HG03439 (cell line): ENCODE results near the gene MTUS2.

Experiments
- ATAC-seq: cut with Tn5 transposase; IDR thresholded peaks from one replicate; pipeline ENCODE4 v1.9.1; 2021; ENCODE audit warnings: mild to moderate bottlenecking, moderate library complexity; ENCODE audit not compliant: unreplicated experiment

The MTUS2 gene

GRCh38 chr13:28856287-28856686 is 36.1 kb downstream of the MTUS2 start:
- ATAC-seq, result no peak

GRCh38 chr13:28859069-28859468 is 38.9 kb downstream of the MTUS2 start:
- no peak for ATAC-seq

DNA sequence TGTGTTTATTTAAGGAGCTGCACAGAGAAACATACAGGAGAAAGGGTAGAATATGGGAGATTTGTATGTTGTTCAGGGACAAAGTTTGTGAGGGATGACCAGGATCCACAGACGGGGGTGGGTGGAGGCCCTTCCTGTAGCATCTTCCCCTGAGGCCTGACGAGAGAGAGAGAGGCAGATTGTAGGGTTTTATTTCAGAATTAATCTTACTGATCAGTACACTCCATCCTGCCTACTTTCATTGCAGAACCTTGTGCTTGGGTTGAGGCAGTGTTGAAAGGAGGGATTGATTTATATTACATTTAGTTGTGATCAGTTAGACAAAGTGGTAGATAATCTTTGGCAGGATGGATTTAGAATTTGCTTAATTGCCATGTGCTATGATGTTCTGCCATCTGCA is 39.6 kb downstream of the MTUS2 start:
- ATAC-seq, result no peak

DNA sequence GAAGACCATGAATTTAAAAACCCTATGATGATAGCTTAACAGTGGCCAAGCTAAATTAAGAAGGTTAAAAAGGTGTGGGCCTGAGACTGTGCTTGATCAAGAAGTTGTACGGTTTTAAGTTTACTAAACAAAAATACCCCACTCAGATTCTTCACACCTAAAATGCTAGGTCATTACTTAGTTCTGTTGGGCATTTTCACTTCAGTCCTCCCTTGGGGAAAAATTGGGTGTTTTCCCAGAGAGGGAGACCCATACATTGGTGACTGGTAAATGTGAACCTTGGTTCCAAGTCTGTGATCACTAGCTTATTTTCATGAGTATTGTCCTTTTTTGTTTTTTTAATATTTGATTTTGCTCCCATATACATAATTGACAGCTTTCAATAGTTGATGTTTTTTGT is 44.4 kb downstream of the MTUS2 start:
- ATAC-seq, result no peak

DNA sequence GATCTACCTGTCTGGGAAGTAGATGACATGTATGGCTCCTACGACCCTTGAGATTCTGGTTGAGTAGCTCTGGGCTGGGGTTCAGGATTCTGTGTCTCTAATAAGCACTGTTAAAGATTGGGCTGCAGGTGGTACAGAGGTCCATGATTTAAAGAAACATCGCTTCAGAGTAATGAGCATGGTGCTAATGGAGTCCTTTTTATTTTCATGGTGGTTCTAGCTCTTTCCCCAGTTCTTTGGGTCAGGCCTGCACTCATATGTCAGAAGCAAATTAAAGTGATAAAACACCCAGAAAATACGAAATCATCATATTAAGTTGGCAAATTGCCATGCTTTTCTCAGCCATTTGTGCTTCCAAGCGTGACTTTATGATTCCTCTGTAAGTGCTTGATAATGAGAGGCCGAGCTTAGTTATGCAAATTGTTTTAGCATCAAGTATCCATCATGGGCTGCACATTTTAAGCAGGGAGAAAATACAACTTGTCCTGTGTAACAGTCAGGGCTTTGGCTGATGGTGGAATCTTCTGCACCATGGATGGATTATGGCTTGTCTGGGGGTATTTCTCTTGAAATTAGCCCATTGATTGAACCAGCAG is 45.1 kb downstream of the MTUS2 start:
- ATAC-seq, result no peak

DNA sequence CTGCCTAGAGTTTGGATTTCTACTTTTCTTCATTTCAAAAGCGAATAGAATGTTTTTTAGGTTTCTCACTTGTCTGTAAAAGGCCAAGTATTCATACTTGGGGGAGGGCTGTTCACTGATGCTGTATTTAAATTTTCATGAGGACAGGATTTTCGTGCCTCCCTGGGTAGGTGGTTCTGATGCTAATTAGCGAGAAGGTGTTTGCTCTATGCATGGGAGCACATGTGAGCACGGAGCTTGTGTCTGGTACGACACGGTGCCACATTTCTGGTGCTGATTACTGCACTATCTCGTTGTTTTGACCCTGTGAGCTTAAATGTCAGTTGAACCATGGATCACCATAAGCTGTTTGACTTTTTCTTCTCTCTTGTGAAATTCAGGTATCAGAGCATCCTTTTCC is 45.8 kb downstream of the MTUS2 start:
- no peak for ATAC-seq

DNA sequence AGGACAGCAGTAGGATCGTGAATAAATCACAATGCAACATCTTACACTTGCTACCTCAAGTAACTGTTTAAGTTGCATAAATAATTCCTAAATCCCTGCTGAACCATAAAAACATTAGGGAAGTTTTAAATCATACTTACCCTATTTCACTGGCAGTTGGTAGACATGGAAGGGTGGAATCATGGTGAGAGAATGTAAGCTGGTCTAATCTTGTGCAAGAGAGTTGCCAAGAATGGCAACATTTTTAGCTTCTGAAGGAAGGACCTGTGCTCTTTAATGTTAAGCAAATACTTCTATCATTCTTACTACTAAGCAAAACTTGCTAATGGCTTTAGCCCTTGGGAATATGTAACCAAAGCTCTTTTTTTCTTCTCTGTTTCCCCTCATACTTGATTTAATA is 46.8 kb downstream of the MTUS2 start:
- ATAC-seq, result no peak

- ATAC-seq, result no peak
Observed at GRCh38 chr13:28867564-28867963, 47.4 kb downstream of the MTUS2 start.

DNA sequence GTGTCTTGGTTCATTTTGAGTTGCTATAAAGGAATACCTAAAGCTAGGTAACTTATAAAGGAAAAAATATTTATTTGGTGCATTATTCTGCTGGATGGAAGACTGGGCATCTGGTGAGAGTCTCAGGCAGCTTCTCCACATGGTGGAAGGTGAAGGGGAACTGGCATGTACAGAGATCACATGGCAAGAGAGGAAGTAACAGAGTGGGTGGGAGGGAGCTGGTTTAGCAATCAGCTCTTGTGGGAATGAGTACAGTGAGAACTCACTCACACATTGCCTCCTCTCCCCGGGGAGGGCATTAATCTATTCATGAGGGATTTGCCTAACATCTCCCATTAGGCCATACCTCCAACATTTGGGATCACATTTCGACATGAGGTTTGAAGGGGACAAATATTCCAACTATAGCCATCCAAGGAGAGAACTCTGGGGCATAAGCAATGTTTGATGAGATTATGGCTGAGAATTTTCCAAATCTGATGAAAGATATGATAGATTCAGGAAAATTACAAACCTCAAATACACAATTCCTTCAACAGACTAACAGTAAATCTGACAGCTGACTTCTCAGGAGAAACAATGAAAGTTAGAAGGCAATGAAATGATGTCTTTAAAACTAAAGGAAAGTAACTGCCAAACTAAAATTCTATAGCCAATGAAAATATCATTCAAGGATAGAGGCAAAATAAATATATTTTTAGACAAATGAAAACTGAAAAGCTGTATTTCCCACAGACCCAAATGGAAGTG is 52.5 kb downstream of the MTUS2 start:
- no peak for ATAC-seq

DNA sequence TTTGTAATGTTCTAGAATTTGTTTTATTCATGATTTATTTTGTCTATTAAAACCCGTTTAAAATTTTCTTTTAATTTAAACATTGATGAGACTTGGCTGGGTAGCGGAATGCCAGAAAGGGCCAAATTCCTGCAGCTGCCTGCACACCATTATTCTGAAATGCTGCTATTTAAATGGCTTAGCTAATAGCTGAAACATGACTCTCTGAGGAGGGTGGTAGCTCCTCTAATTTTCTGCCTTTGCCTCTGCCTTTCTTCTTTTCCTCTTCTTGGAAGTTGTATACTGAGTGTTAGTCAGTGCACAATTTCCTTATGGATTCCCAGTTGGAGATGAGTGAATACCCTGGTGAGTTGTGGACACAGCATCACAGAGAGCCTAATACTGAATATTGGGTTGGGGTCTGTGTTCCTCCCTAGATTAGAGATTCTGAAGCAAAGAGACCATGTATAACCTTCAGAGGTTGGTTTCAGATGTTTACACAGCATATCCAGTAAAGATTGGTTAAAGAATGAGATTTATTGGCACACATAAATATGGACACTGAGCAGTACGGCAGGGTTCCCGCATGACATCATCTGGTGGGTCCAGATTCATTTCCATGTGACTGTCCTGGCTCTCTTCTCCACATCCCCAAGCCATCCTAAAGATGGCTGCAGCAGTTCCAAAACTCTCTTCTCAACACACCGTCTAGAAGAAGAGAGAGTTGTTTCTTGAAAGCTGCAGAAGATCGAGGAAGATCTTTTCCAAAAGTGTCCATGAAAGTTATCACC is 55.9 kb downstream of the MTUS2 start:
- ATAC-seq, result no peak

DNA sequence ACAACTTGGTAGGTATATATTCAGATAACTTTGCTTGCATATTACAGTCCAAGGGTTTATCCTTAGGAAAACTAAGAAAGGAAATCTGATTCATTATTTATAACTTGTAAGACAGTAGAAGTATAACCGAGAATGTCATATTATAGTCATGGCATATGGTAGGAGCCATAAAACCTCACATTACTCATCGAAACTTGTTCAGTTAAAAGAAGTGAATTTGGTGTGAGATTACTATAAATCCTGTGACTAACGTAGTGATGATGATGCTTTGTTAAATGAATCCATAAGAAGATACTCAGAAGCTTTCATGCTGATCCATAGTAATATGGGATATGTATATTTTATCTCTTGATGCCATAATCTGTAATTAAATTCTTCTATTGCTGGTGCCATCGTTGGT is 57.3 kb downstream of the MTUS2 start:
- ATAC-seq, result no peak

- ATAC-seq, result no peak
Observed at GRCh38 chr13:28885181-28885580, 65.0 kb downstream of the MTUS2 start.

DNA sequence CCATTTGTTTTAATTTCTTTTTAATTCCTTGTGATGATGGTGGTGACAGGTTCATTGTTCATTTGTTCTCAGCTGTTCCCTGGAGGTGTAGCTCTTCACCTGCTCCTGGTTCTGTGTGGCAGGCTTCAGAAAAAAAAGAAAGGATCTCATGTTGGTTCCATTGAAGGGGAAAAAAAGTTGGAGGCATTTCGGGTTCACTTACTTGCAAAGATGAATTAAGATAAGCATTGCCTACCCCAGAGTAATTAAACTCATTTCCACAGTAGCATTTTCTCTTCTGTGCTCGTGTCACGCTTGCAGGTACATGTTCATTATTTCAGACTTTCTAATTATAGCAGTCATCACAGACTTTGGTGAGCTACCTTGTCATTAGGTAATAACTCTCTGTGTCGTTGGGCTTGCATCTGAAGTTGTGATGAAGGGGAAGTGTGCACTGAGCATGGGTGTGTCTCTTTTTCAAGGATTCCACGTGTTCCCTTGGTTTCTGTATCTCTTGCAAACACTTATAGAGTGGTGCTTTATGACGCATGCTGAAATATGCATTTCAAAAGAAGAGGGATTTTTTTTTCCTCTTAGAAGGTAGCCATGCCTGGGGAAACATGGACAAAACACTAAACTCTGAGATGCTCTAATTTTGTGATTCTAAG is 69.1 kb downstream of the MTUS2 start:
- no peak for ATAC-seq

GRCh38 chr13:28890712-28891111 is 70.6 kb downstream of the MTUS2 start:
- no peak for ATAC-seq

GRCh38 chr13:28918030-28918429 is 97.9 kb downstream of the MTUS2 start:
- ATAC-seq, result no peak

GRCh38 chr13:28922341-28922740 is 102.2 kb downstream of the MTUS2 start:
- ATAC-seq, result no peak

GRCh38 chr13:28935104-28935503 is 115.0 kb downstream of the MTUS2 start:
- no peak for ATAC-seq

DNA sequence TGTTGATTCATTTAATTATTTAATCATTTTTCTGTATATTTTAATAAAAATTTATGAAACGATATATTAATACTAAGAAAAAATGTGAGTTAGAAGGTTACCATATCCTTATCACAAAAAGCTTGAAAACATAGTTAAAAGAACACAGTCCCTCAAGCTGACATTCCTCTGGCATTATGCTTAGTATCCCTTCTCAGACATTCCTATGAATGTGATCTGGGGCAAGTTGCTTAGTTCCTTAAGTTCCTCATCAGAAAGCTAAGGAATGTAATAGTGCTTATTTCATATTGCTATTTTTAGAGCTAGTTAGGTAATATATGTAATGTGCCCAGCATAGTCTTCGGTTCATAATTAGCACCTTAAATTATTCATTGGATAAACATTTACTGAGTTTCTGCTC is 122.8 kb downstream of the MTUS2 start:
- ATAC-seq, result no peak

GRCh38 chr13:28953714-28954418 is 133.7 kb downstream of the MTUS2 start:
- ATAC-seq, result no peak

DNA sequence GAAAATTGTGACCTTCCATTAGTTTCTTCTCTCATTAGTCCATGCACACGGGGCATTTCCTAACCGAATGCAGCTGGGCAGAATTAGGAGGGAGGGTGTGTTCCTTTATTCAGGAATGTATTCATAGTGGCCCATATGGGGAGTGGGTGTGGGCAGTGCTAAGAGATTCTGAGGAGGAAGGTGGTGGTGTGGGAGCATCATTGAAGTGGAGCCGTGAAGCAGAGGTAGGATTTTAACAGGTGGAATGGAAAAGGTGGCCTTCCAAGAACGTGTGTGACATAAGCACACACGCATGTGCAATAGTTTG is 134.2 kb downstream of the MTUS2 start:
- no peak for ATAC-seq

- no peak for ATAC-seq
Observed at GRCh38 chr13:28954810-28955209, 134.7 kb downstream of the MTUS2 start.
